ENCODE measurements around the gene TRIM2. TPM values are rescaled to one million over a fixed set of nuclear protein-coding genes. Genes with fewer than 3 reads are reported as not detected.

Gene TRIM2
- total and polyA plus RNA-seq, 10 of the 15 experiments (the other 5 are each of a cell fraction or from before 2014, with no cell fraction given): 0.06 to 0.19 (median 0.15) TPM; not detected in 3

GRCh38 chr4:153387981-153388380, 183.7 kb downstream of the TRIM2 start:
- Histone ChIP-seq H4K20me1 (ENCODE audit: control insufficient read depth, insufficient read depth) (no peaks in the 10 kb centered on the region), H3K27me3 (replicated peaks in 1 of 2; ENCODE audit: control insufficient read depth in 2 of 2, insufficient read depth in 2 of 2, low read length in 1 of 2) (no peaks in the 10 kb centered on the region), H2AFZ (ENCODE audit: control insufficient read depth, low read depth, low read length) (no peak overlapping the region), H3K9ac (ENCODE audit: control insufficient read depth, insufficient read depth, low read length) (no peak overlapping the region), H3K9me3 (replicated peaks; ENCODE audit: control insufficient read depth, insufficient read depth, low read length) (no peaks in the 10 kb centered on the region), H3K4me1 (ENCODE audit: control insufficient read depth, insufficient read depth, low read length) (no peaks in the 10 kb centered on the region), H3K4me2 (ENCODE audit: control insufficient read depth, insufficient read depth) (no peak overlapping the region), H3K4me3 (no peak overlapping the region), H3K27ac (ENCODE audit: control insufficient read depth, insufficient read depth) (no peak overlapping the region), H3K79me2 (ENCODE audit: control insufficient read depth, insufficient read depth, low read length) (no peaks in the 10 kb centered on the region), H3K36me3 (ENCODE audit: control insufficient read depth in 2 of 2, insufficient read depth in 2 of 2, low read length in 1 of 2) (no peaks in the 10 kb centered on the region)
- ATAC-seq: no peak
- FAIRE-seq: no peak
- no peak for DNase-seq (ENCODE audit: low read depth, low spot score)
- intact Hi-C loops (cut with micrococcal nuclease; ENCODE audit: unreplicated experiment) (no loop called here), in situ Hi-C loops (cut with MboI) (no loop called here)
- ChIA-PET SMC1A (ENCODE audit: uncharacterized antibody, unreplicated experiment) (interaction anchor here (1.6 kb wide), 1 partner anchor 13 kb away, joined by 5 read pairs; no protein-coding TSS in a partner anchor), RAD21 (ENCODE audit: unreplicated experiment) (no interaction called here), CTCF (no interaction called here), POLR2A (interaction anchor here (1.1 kb wide), 1 partner anchor 16 kb away, joined by 3 read pairs; no protein-coding TSS in a partner anchor)
- no TSS peak for BruUV-seq (replicated peaks)
- WGBS (ENCODE audit: insufficient coverage, insufficient replicate concordance, low lambda C conversion rate, missing lambda C conversion rate): 98% methylated on average over 4 of the region's 4 CpGs
- TF ChIP-seq BACH1 (IDR thresholded peaks at IDR 0.05; ENCODE audit: borderline replicate concordance) (no peak), ASH2L (IDR thresholded peaks at IDR 0.05; ENCODE audit: borderline replicate concordance, low read depth) (no peak), ZBTB33 (IDR thresholded peaks at IDR 0.05) (no peak), E4F1 (IDR thresholded peaks at IDR 0.05; ENCODE audit: borderline replicate concordance, partially characterized antibody) (no peak), KAT2A (conservative IDR thresholded peaks at IDR 0.05; ENCODE audit: control insufficient read depth, low read depth, low read length) (no peak), NFYA (IDR thresholded peaks at IDR 0.05; ENCODE audit: borderline replicate concordance, low read depth, low read length) (no peak), ZNF384 (IDR thresholded peaks at IDR 0.05; ENCODE audit: borderline replicate concordance, low read depth, low read length) (no peak), CBX3 (IDR thresholded peaks at IDR 0.05; ENCODE audit: borderline replicate concordance, low read depth) (no peak), TCF12 (IDR thresholded peaks at IDR 0.05; ENCODE audit: low read depth, low read length) (no peak), MEF2A (IDR thresholded peaks at IDR 0.05; ENCODE audit: insufficient read depth, low read depth, low read length) (no peak), SUPT20H (IDR thresholded peaks at IDR 0.05; ENCODE audit: borderline replicate concordance, control insufficient read depth, low read depth, low read length) (no peak), RCOR1 (conservative IDR thresholded peaks at IDR 0.05; ENCODE audit: low read depth, low read length) (no peak), NKRF (conservative IDR thresholded peaks at IDR 0.05) (no peak), IKZF1 (conservative IDR thresholded peaks at IDR 0.05) (no peak), E2F8 (IDR thresholded peaks at IDR 0.05; ENCODE audit: low read depth, partially characterized antibody) (no peak)
